NCI-H146 treated with DMSO at 0.1 percent for 48 hours (cell line): ENCODE data around the gene AAR2.

Experiments
- DNase-seq: peaks from one replicate; lab custom pipeline; 2025; ENCODE audit not compliant: unreplicated experiment; lab: John Stamatoyannopoulos, UW

Gene AAR2, protein sequence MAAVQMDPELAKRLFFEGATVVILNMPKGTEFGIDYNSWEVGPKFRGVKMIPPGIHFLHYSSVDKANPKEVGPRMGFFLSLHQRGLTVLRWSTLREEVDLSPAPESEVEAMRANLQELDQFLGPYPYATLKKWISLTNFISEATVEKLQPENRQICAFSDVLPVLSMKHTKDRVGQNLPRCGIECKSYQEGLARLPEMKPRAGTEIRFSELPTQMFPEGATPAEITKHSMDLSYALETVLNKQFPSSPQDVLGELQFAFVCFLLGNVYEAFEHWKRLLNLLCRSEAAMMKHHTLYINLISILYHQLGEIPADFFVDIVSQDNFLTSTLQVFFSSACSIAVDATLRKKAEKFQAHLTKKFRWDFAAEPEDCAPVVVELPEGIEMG

DNA sequence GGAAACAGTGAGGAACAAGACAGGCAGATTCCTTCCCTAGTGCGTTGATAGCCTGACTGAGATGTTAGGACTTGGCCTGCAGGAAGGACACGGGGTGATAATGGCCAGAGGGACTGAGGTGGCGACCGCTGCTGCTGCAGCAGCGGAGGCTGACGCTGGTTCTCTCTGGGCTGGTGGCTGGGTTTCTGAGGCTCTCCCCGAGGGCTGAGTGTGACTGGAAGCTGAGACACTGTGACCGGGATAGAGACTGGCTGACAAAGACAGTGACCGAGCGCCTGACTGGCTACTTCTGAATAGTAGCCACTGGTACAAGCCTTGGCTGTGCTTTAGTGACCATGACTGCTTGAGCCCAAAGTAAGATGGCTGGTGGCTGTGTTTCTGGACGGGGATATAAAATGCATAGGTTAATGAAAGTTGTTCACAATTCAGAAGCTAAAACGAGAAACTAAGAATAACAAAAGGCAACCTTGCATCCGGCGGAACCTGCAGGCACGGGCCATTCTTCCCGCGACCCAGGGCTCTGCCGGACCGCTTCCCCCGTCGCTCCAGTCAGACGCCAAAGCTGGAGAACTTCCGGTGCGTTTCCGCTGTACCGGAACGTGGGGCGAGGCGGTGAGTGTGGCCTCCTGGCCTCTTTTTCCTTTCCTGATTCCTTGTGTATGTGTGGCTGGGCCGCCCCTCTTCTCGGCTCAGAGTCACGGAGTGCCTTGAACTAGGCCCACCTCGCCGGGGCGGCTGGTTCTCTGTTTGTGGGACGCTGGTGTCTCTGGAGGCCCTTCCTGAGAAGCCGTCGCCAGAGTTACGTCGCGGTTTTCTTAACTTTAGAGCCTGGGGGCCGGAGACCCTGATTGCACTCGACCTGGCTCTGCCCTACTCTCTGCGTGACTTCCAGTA, at the start of gene AAR2:
AAR2 (plus strand) TSS at position 587 of the 894 bp plus-strand sequence. CDS start 3,391 bp downstream, outside the sequence.
- peak; percentile 70 for DNase-seq

DNA sequence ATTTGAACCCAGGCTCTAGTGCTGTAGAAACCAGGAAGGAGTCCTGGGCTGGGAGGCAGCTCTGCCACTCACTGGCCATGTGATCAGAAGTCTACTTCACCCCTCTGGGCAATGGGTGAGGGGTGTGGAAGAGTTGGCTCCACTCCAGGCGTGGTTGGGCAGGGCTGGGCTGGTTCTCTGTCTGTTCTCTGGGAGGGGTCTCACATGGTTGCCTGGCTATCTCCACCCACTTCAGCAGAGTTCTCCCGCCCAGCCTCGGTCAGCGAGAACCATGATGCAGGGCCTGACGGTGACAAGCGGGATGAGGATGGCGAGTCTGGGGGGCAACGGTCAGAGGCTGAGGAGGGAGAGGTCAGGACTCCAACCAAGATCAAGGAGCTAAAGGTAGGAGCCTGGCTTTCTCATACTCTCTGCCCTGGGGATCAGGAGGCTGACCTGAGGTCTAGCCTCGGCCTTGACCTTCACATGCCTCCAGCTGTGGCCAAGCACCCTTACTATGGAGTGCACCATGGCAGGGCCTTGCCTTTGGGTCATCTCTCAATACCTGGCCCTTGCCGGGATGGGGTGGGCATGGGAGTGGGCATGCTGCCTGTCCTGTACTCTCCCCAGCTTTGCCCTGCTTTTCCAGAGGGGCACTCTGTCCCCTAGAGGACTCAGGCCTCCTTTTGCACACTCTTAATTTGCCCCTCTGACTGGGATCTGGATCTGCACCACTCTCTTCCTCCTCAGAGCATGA, 42.1 kb upstream of the AAR2 start:
- DNase-seq = no peak

- DNase-seq = no peak
Measured at GRCh38 chr20:36196676-36197075, 39.6 kb upstream of the AAR2 start.

- DNase-seq = no peak
Measured at GRCh38 chr20:36197271-36197670, 39.0 kb upstream of the AAR2 start.

GRCh38 chr20:36199345-36200257, 36.7 kb upstream of the AAR2 start:
- peak; percentile 64 for DNase-seq

- no peak for DNase-seq
Measured at GRCh38 chr20:36200451-36200850, 35.8 kb upstream of the AAR2 start.

- no peak for DNase-seq
Measured at GRCh38 chr20:36201198-36201597, 35.1 kb upstream of the AAR2 start.

DNA sequence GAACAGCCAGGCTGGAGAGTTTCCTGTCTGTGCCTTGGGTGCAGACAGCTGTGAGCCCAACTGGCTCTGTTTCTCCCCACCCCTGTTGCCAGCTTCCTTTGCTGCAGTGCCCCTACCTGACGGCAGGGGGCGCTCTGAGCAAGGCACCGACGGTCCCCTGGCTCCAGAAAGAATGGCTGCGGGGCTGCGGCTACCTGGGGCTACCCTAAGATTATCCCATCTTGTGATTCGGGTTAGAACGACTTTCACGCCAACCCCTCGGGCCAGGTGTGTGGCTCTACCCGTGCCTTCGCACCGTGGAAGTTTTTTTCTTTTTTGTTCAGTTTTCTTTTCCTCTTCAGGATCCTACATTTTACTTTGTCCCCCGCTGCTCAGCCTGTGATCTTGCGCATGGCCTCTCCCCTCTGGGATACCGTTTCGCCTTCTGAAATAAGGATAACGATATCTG, 33.4 kb upstream of the AAR2 start:
- peak; percentile 15 for DNase-seq

DNA sequence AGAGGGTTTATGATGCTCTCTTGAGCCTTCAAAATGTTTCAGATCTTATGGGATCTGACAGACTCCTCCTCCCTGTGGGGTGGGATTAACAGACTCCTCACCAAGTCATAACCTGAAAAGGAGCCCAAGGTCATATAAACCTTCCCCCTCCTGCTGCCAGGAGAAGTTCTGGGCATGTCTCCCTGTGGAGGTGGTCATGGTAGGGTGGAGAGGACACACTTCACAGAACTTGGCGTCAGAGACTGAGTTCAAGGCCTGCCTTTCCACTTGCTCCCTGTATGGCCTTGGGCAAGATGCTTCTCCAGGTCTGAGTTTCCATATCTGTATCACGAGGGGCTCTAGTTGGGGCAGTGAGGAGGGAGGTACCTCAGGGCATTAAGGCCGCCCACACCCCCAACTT, 32.4 kb upstream of the AAR2 start:
- no peak for DNase-seq

DNA sequence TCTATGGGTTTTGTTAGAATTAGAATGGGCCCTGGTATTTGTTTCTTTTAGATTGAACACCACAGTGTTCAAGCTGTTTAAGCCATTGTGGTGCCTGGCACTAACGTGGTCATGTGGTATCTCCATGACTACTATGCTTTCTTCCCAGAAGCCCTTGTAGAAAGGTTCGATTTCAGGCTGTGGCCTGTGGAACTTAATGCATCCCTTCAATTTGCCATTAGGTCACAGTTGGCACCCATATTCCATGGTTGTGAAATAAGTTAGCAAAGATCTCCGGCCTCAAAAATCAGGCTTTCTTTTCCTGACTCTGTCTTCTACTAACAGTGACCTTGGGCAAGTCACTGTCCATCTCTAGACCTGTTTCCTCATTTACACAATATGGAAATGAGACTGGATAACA, 31.3 kb upstream of the AAR2 start:
- DNase-seq = no peak

DNA sequence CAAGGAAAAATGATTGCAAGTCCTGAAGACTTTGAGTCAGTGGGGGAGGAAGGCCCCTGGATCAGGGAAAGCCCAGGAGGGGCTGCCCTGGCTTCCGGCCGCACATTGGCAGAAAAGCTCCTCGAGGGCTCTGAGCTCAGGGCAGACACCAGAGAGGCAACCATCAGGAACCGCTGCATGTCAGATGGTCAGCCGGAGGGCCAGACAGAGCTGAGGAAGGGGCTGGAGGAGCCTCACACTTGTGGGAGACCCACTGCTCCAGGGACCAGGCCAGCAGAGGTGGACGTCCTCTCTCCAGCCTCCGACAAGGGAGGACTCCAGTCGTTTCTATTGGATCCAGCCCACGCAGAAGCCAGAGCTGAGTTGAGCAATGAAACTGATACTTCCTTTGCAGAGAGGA, 30.2 kb upstream of the AAR2 start:
- no peak for DNase-seq

- no peak for DNase-seq
Measured at GRCh38 chr20:36206641-36207040, 29.6 kb upstream of the AAR2 start.

DNA sequence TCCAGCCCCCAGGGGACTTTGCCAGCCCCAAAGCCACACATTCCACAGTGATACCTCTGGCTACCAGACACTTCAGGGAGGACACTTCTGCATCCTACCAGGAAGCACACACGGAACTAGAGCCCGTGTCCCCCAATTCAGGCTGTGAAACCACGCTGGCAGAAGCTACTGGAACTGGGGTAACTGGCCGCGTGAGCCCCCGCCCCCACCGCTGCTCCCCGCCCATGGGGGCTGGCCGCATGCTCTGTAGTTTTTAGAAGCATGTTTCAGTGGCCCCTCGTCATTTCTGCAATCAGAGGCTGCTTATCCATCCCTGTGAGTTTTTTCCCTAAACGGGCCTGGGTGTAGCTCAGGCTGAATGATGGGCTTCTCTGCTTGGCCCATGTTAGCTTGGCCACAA, 28.7 kb upstream of the AAR2 start:
- DNase-seq = no peak

- no peak for DNase-seq
Measured at GRCh38 chr20:36208257-36208656, 28.0 kb upstream of the AAR2 start.

GRCh38 chr20:36210436-36211021, 25.7 kb upstream of the AAR2 start:
- no peak for DNase-seq

- no peak for DNase-seq
Measured at GRCh38 chr20:36213362-36213761, 22.9 kb upstream of the AAR2 start.

DNA sequence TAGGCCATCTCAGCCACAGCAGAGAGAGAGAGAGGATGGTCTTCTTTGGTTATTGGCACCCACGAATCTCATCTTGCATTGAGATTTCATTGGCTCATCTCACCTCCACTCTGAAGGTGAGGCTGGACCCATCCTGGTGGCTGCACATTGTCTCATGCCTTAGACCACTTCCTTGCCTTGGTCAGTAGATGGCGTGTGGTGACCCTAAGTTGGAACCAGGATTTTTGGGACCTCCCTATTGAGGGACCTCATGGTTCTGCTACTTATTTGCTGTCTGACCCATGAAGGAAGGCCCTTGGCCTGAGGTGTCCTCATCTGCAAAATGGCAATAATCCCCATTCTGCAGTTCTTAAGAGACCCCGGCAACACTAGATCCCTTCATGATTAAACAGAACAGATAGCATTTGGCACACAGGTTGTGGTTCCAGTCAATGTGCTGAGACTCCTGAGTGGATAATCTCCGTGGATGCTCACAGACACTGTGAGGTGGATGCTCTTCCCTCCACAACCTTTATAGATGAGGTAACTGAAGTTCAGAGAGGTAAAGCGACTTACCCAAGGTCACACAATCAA, 21.5 kb upstream of the AAR2 start:
- no peak for DNase-seq

GRCh38 chr20:36215778-36216177, 20.5 kb upstream of the AAR2 start:
- DNase-seq = no peak

- no peak for DNase-seq
Measured at GRCh38 chr20:36216314-36217025, 19.8 kb upstream of the AAR2 start.
